Measurements from ENCODE around the gene NMBR. TPM values are rescaled to one million over a fixed set of nuclear protein-coding genes. Genes with fewer than 3 reads are reported as not detected.

Gene NMBR
- total RNA-seq, 1 experiment from 2014 or later: not detected

- BruUV-seq (replicated peaks): no TSS peak
- ChIA-PET POLR2A (ENCODE audit: unreplicated experiment) (no interaction called here), CTCF (no interaction called here)
- no peaks in the 10 kb centered on the region for H3K27me3 ChIP-seq (ENCODE audit: low read length)
- H3K4me1 ChIP-seq (ENCODE audit: insufficient read depth, low read length): no peaks in the 10 kb centered on the region
- no peaks in the 10 kb centered on the region for H3K36me3 ChIP-seq (ENCODE audit: low read depth, low read length)
- DNase-seq: no peak
- H3K79me2 ChIP-seq (ENCODE audit: low read length): no peaks in the 10 kb centered on the region
- ATAC-seq: no peak
- intact Hi-C loops (cut with micrococcal nuclease): no loop called here
- H2AFZ ChIP-seq (ENCODE audit: low read length): no peak overlapping the region
- no peak overlapping the region for H3K4me2 ChIP-seq (ENCODE audit: low read length)
- no peaks in the 10 kb centered on the region for H4K20me1 ChIP-seq (ENCODE audit: low read length)
- no peaks in the 10 kb centered on the region for H3K9me3 ChIP-seq (ENCODE audit: low read length)
- H3K27ac ChIP-seq (ENCODE audit: low read length): no peak overlapping the region
- H3F3A ChIP-seq (ENCODE audit: low read length, unreplicated experiment): no peaks in the 10 kb centered on the region
- no peak overlapping the region for H3K4me3 ChIP-seq (ENCODE audit: low read length)
- H3K9me2 ChIP-seq (replicated peaks; ENCODE audit: low read length): no peaks in the 10 kb centered on the region
- no peak overlapping the region for H3K9ac ChIP-seq (ENCODE audit: low read length)
- TF ChIP-seq EZH2 (IDR thresholded peaks at IDR 0.05; ENCODE audit: low read length, unreplicated experiment) (no peak), EZH2phosphoT487 (IDR thresholded peaks at IDR 0.05; ENCODE audit: borderline replicate concordance, low read length) (no peak)
- TF ChIP-seq, protein P1, sequence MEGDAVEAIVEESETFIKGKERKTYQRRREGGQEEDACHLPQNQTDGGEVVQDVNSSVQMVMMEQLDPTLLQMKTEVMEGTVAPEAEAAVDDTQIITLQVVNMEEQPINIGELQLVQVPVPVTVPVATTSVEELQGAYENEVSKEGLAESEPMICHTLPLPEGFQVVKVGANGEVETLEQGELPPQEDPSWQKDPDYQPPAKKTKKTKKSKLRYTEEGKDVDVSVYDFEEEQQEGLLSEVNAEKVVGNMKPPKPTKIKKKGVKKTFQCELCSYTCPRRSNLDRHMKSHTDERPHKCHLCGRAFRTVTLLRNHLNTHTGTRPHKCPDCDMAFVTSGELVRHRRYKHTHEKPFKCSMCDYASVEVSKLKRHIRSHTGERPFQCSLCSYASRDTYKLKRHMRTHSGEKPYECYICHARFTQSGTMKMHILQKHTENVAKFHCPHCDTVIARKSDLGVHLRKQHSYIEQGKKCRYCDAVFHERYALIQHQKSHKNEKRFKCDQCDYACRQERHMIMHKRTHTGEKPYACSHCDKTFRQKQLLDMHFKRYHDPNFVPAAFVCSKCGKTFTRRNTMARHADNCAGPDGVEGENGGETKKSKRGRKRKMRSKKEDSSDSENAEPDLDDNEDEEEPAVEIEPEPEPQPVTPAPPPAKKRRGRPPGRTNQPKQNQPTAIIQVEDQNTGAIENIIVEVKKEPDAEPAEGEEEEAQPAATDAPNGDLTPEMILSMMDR (conservative IDR thresholded peaks at IDR 0.05; ENCODE audit: low read depth, low read length): no peak
These were observed 71.3 kb downstream of the NMBR start for GRCh38 chr6:142075516-142076101.

DNA sequence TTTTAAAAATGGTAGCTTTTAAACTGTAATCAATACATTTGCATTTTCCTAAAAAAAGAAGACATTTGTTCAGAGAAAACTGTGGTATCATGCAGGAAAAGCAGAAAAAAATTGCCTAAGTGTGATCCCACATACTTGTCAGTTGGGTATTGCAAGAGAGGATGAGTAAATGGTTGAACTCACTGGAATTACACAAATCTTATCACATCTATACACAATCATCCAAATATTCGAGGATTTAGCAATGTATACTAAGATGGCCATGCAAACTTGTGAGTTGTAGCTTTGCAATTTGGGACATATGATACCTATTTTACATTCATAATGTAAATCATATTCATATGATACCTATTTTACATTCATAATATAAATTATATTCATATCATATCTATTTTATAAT lies 72.4 kb downstream of the NMBR start:
- TF ChIP-seq, protein P1 (conservative IDR thresholded peaks at IDR 0.05; ENCODE audit: low read depth, low read length): no peak
- TF ChIP-seq EZH2 (IDR thresholded peaks at IDR 0.05; ENCODE audit: low read length, unreplicated experiment) (no peak), EZH2phosphoT487 (IDR thresholded peaks at IDR 0.05; ENCODE audit: borderline replicate concordance, low read length) (no peak)
- no peak for ATAC-seq

DNA sequence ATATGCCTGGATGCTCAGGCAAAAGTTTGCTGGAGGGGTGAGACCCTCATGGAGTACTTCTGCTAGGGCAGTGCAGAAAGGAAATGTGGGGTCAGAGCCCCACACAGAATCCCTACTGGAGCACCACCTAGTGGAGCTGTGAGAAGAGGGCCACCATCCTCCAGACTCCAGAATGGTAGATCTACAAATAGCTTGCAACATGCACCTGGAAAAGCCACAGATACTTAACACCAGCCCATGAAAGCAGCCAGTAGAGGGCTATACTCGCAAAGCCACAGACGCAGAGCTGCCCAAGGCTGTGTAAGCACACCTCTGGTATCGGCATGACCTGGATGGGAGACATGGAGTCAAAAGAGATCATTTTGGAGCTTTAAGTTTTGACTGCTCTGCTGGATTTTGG lies 74.9 kb downstream of the NMBR start:
- H3F3A ChIP-seq (ENCODE audit: low read length, unreplicated experiment): no peaks in the 10 kb centered on the region
- H3K9ac ChIP-seq (ENCODE audit: low read length): no peak overlapping the region
- ChIA-PET CTCF (interaction anchor here (0.6 kb wide), 1 partner anchor 11 kb away, joined by 3 read pairs; no protein-coding TSS in a partner anchor), POLR2A (ENCODE audit: unreplicated experiment) (no interaction called here)
- H2AFZ ChIP-seq (ENCODE audit: low read length): no peak overlapping the region
- TF ChIP-seq EZH2phosphoT487 (IDR thresholded peaks at IDR 0.05; ENCODE audit: borderline replicate concordance, low read length) (no peak), EZH2 (IDR thresholded peaks at IDR 0.05; ENCODE audit: low read length, unreplicated experiment) (no peak)
- TF ChIP-seq, protein P1 (conservative IDR thresholded peaks at IDR 0.05; ENCODE audit: low read depth, low read length): no peak
- H3K4me2 ChIP-seq (ENCODE audit: low read length): no peak overlapping the region
- intact Hi-C loops (cut with micrococcal nuclease): no loop called here
- no peaks in the 10 kb centered on the region for H3K27me3 ChIP-seq (ENCODE audit: low read length)
- BruUV-seq (replicated peaks): no TSS peak
- H3K36me3 ChIP-seq (ENCODE audit: low read depth, low read length): no peaks in the 10 kb centered on the region
- H3K79me2 ChIP-seq (ENCODE audit: low read length): no peaks in the 10 kb centered on the region
- no peak for DNase-seq
- H4K20me1 ChIP-seq (ENCODE audit: low read length): no peaks in the 10 kb centered on the region
- no peak for ATAC-seq
- no peaks in the 10 kb centered on the region for H3K4me1 ChIP-seq (ENCODE audit: insufficient read depth, low read length)
- no peak overlapping the region for H3K27ac ChIP-seq (ENCODE audit: low read length)
- H3K9me3 ChIP-seq (ENCODE audit: low read length): no peaks in the 10 kb centered on the region
- H3K9me2 ChIP-seq (replicated peaks; ENCODE audit: low read length): no peaks in the 10 kb centered on the region
- no peak overlapping the region for H3K4me3 ChIP-seq (ENCODE audit: low read length)

More for the DNA sequence above, 72.4 kb downstream of the NMBR start:
- Histone ChIP-seq H3K9ac (ENCODE audit: low read length) (no peak overlapping the region), H3F3A (ENCODE audit: low read length, unreplicated experiment) (no peaks in the 10 kb centered on the region), H3K27me3 (ENCODE audit: low read length) (no peaks in the 10 kb centered on the region), H3K27ac (ENCODE audit: low read length) (no peak overlapping the region), H3K9me2 (replicated peaks; ENCODE audit: low read length) (no peaks in the 10 kb centered on the region), H4K20me1 (ENCODE audit: low read length) (no peaks in the 10 kb centered on the region), H3K79me2 (ENCODE audit: low read length) (no peaks in the 10 kb centered on the region), H3K4me3 (ENCODE audit: low read length) (no peak overlapping the region), H3K4me2 (ENCODE audit: low read length) (no peak overlapping the region), H3K4me1 (ENCODE audit: insufficient read depth, low read length) (no peaks in the 10 kb centered on the region), H3K9me3 (ENCODE audit: low read length) (no peaks in the 10 kb centered on the region), H2AFZ (ENCODE audit: low read length) (no peak overlapping the region), H3K36me3 (ENCODE audit: low read depth, low read length) (no peaks in the 10 kb centered on the region)
- BruUV-seq (replicated peaks): no TSS peak
- CTCF ChIA-PET: no interaction called here
- DNase-seq: no peak
- intact Hi-C loops (cut with micrococcal nuclease): no loop called here
- POLR2A ChIA-PET (ENCODE audit: unreplicated experiment): no interaction called here
